ENCODE measurements around the gene C3. TPM values are rescaled to one million over a fixed set of nuclear protein-coding genes. Genes with fewer than 3 reads are reported as not detected.

Gene C3
- total and polyA plus RNA-seq, 10 donors = 5.8 to 182 (median 27.5) TPM

- peaks cover 0 to 32% (median 3%) of the 10 kb centered on the region in 6 donors for H3K36me3 ChIP-seq
- peaks cover 20 to 88% (median 63%) of the 10 kb centered on the region in 6 donors for H3K4me1 ChIP-seq
- peak within 1 kb of the TSS; percentile 84 to 99 (median 96) for H3K27ac ChIP-seq
- no peaks in the 10 kb centered on the region for H3K9me3 ChIP-seq
- peaks cover 0 to 15% (median 0%) of the 10 kb centered on the region in 7 donors for H3K27me3 ChIP-seq (replicated peaks in 1 of 7)
- intact Hi-C loops (cut with DNase I; ENCODE audit: low total_unique reads) = loop anchor here (5.0 kb wide), 1 partner anchor 123 kb away; no protein-coding TSS in a partner anchor
- H3K4me3 ChIP-seq = peak within 1 kb of the TSS; percentile 46 to 90 (median 68)
- peak; percentile 93 for DNase-seq
- TF ChIP-seq CTCF (IDR thresholded peaks at IDR 0.05 in 8 of 11, conservative IDR thresholded peaks at IDR 0.05 in 3 of 11) (no peak), POLR2AphosphoS5 (IDR thresholded peaks at IDR 0.05) (peak in 1 of 3 donors; percentile 28)
- WGBS, 5 donors = 0 to 2% (median 1%) methylated on average over 17 to 46 of the region's 47 CpGs
Observed at GRCh38 chr19:6739390-6739882, 19.0 kb upstream of the C3 start, which contains the start of gene TRIP10. Gene TRIP10 (plus strand): TSS chr19:6739680. CDS start chr19:6739762, 82 bp downstream.

- no peaks in the 10 kb centered on the region for H3K9me3 ChIP-seq
- intact Hi-C loops (cut with DNase I; ENCODE audit: low total_unique reads) = loop anchor here (5.0 kb wide), 1 partner anchor 123 kb away; no protein-coding TSS in a partner anchor
- H3K4me1 ChIP-seq = peaks cover 20 to 88% (median 62%) of the 10 kb centered on the region in 6 donors
- peak overlapping the region; percentile 84 to 99 (median 96) for H3K27ac ChIP-seq
- peak; percentile 90 for DNase-seq
- peaks cover 0 to 15% (median 0%) of the 10 kb centered on the region in 7 donors for H3K27me3 ChIP-seq (replicated peaks in 1 of 7)
- WGBS, 5 donors = 11 to 19% (median 16%) methylated on average over 24 of the region's 24 CpGs
- peaks cover 0 to 32% (median 4%) of the 10 kb centered on the region in 6 donors for H3K36me3 ChIP-seq
- TF ChIP-seq POLR2A (IDR thresholded peaks at IDR 0.05) (no peak), POLR2AphosphoS5 (IDR thresholded peaks at IDR 0.05) (peak in 2 of 3 donors; percentile 51 to 59), CTCF (IDR thresholded peaks at IDR 0.05 in 8 of 11, conservative IDR thresholded peaks at IDR 0.05 in 3 of 11) (peak in 2 of 11 experiments; percentile 4 to 9)
- H3K4me3 ChIP-seq = peak overlapping the region in 6 of 8 donors; percentile 9 to 90 (median 67)
Observed at GRCh38 chr19:6738787-6739389, 18.4 kb upstream of the C3 start.

DNA sequence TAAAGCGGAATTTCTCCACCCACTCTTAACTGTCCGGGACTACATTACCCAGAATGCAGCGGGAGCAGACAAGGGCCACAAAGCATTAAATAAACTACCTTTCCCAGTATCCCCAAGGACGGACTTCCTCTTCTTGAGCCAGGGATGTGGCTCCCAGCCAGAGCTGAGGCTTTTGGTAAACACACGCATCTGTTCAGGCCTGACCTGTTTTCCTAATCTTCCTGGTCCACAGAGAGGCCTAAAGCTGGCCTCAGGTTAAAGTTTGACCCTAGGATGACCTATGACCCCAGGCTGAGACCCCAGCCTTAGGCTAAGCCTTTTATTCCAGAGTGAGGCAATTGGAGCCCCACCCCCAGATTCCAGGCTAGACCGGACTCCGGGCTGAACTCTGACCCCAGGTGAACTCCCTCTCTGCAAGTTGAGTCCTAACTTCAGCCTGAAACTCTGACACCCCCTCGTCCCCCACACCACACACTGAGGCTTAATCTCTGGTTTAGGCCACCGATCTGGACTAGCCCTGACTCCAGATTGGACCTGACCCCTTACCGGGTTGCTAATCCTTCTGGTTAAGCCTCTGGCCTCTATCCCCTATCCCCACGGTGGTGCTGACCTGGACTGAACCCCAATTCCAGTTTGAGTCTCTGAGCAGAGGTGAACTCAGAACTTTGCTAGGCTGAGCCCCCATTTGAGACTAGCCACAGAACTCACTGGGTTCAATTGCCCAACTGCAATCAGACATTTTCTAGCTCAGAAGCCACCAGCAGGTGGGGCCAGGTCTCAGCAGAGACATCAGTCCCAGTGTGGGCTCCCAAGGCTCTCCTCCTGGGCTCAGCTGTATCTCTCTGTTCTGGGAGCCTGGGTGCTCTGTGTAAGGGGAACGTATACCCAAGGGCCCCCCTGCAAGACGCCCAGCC, 17.7 kb upstream of the C3 start:
- Histone ChIP-seq H3K27me3 (replicated peaks in 1 of 7) (peaks cover 0 to 15% (median 0%) of the 10 kb centered on the region in 7 donors), H3K4me1 (peaks cover 20 to 87% (median 63%) of the 10 kb centered on the region in 6 donors), H3K36me3 (peaks cover 0 to 32% (median 9%) of the 10 kb centered on the region in 6 donors), H3K4me3 (peak overlapping the region in 5 of 8 donors; percentile 15 to 90 (median 78)), H3K27ac (peak overlapping the region; percentile 84 to 99 (median 96)), H3K9me3 (no peaks in the 10 kb centered on the region)
- DNase-seq = peak; percentile 92
- 15 to 28% (median 18%) methylated on average over 12 to 13 of the region's 13 CpGs for WGBS, 5 donors
- intact Hi-C loops (cut with DNase I; ENCODE audit: low total_unique reads) = loop anchor here (5.0 kb wide), 1 partner anchor 124 kb away; no protein-coding TSS in a partner anchor
- TF ChIP-seq POLR2AphosphoS5 (IDR thresholded peaks at IDR 0.05) = peak in 1 of 3 donors; percentile 77
- TF ChIP-seq CTCF (IDR thresholded peaks at IDR 0.05 in 8 of 11, conservative IDR thresholded peaks at IDR 0.05 in 3 of 11) = peak; percentile 44 to 77 (median 70)
- no peak for TF ChIP-seq POLR2A (IDR thresholded peaks at IDR 0.05)

Data from spleen (tissue), 11 donors.